Measurements from ENCODE around the gene TNPO3.

TNPO3 gene

GRCh38 chr7:128937647-128938543, 117.0 kb downstream of the TNPO3 start, which contains the start of gene IRF5:
Gene IRF5, plus strand, starts transcription at chr7:128937927. Its CDS starts 4,155 bp downstream, at chr7:128942082.
- peak; percentile 71 for DNase-seq

- no peak for DNase-seq
Observed at GRCh38 chr7:128937271-128937646, 117.7 kb downstream of the TNPO3 start.

- DNase-seq, result no peak
Observed at GRCh38 chr7:128936798-128937197, 118.1 kb downstream of the TNPO3 start.

GRCh38 chr7:128935342-128935730, 119.6 kb downstream of the TNPO3 start:
- no peak for DNase-seq

GRCh38 chr7:128934361-128935341, 120.3 kb downstream of the TNPO3 start:
- no peak for DNase-seq

GRCh38 chr7:128933180-128933891, 121.6 kb downstream of the TNPO3 start:
- DNase-seq, result no peak

GRCh38 chr7:128932862-128933179, 122.1 kb downstream of the TNPO3 start:
- no peak for DNase-seq

- DNase-seq, result no peak
Observed at GRCh38 chr7:128931965-128932861, 122.7 kb downstream of the TNPO3 start.

GRCh38 chr7:128931190-128931798, 123.6 kb downstream of the TNPO3 start:
- DNase-seq, result no peak

- DNase-seq, result no peak
Observed at GRCh38 chr7:128928882-128929788, 125.8 kb downstream of the TNPO3 start.

- no peak for DNase-seq
Observed at GRCh38 chr7:128928159-128928813, 126.6 kb downstream of the TNPO3 start.

- DNase-seq, result no peak
Observed at GRCh38 chr7:128924707-128925588, 130.0 kb downstream of the TNPO3 start.

GRCh38 chr7:128923411-128923800, 131.5 kb downstream of the TNPO3 start:
- no peak for DNase-seq

GRCh38 chr7:128922496-128923410, 132.2 kb downstream of the TNPO3 start:
- DNase-seq, result no peak

- DNase-seq, result no peak
Observed at GRCh38 chr7:128921866-128922440, 133.0 kb downstream of the TNPO3 start.

GRCh38 chr7:128920913-128921582, 133.9 kb downstream of the TNPO3 start:
- no peak for DNase-seq
